ENCODE measurements around the gene SPRR2B. TPM values are rescaled to one million over a fixed set of nuclear protein-coding genes. Genes with fewer than 3 reads are reported as not detected.

The SPRR2B gene
- total and polyA plus RNA-seq, 9 of the 15 experiments (the other 6 are each of a cell fraction or from before 2014, with no cell fraction given) = not detected

- POLR2A ChIA-PET = interaction anchor here (0.9 to 1.7 kb wide), 5 partner anchors 8 to 67 kb away, joined by 3 to 6 read pairs (median 3); no protein-coding TSS in a partner anchor
- H2AFZ ChIP-seq (ENCODE audit: low read depth, low read length) = peak overlapping the region; percentile 87
- no TSS peak for BruUV-seq (replicated peaks)
- peaks cover 13 to 25% of the 10 kb centered on the region in 2 experiments; a peak in 4 of 5 replicates for H3K4me1 ChIP-seq (replicated peaks in 1 of 2; ENCODE audit: control insufficient read depth in 2 of 2, insufficient read depth in 2 of 2, low read length in 2 of 2)
- CTCF ChIA-PET (ENCODE audit: low intra/inter-chr PET ratio) = no interaction called here
- H3K4me2 ChIP-seq (ENCODE audit: insufficient read depth, low read length) = peak overlapping the region; percentile 83
- H3K36me3 ChIP-seq (ENCODE audit: control insufficient read depth, insufficient read depth, low read length) = no peaks in the 10 kb centered on the region
- H3K9me3 ChIP-seq (replicated peaks; ENCODE audit: control insufficient read depth, insufficient read depth, low read depth, low read length) = no peaks in the 10 kb centered on the region
- intact Hi-C loops (cut with micrococcal nuclease) (no loop called here), in situ Hi-C loops (cut with MboI) (no loop called here)
- peak; percentile 63 to 91 (median 76) for DNase-seq (ENCODE audit: extremely low read depth in 1 of 4, low spot score in 3 of 4)
- peak overlapping the region; percentile 81 for H3K27ac ChIP-seq (ENCODE audit: extremely low read depth, low read depth, low read length)
- 4% methylated on average over 6 of the region's 6 CpGs for WGBS (ENCODE audit: insufficient coverage, low coverage, missing lambda C conversion rate)
- peak; percentile 96 for FAIRE-seq
- peak; percentile 97 for ATAC-seq
- no peaks in the 10 kb centered on the region for H3K9me1 ChIP-seq (ENCODE audit: control insufficient read depth, insufficient read depth, low read length)
- no peaks in the 10 kb centered on the region for H4K20me1 ChIP-seq (replicated peaks; ENCODE audit: control insufficient read depth, insufficient read depth, low read length)
- H3K4me3 ChIP-seq = no peak overlapping the region
- peak overlapping the region; percentile 22 to 54; a peak in 3 of 4 replicates for H3K9ac ChIP-seq (ENCODE audit: insufficient read depth in 1 of 2, low read depth in 2 of 2, low read length in 2 of 2)
- no peaks in the 10 kb centered on the region for H3K27me3 ChIP-seq (ENCODE audit: control insufficient read depth in 2 of 2, insufficient read depth in 2 of 2, low read length in 2 of 2)
- no peaks in the 10 kb centered on the region for H3K79me2 ChIP-seq (ENCODE audit: control insufficient read depth, insufficient read depth, low read length)
- TF ChIP-seq NCOR1 (IDR thresholded peaks at IDR 0.05) (peak; percentile 89), MTA1 (IDR thresholded peaks at IDR 0.05; ENCODE audit: borderline replicate concordance) (0 out of 2 replicates have a peak, but pooled peaks have one; percentile 46), IRF1 (CRISPR knock-in tag; IDR thresholded peaks at IDR 0.05; ENCODE audit: borderline replicate concordance) (no peak), MYC (IDR thresholded peaks at IDR 0.05; ENCODE audit: low read depth, low read length) (0 out of 2 replicates have a peak, but pooled peaks have one; percentile 9), MYC (CRISPR knock-in tag; IDR thresholded peaks at IDR 0.05; ENCODE audit: borderline replicate concordance, low read depth) (no peak), SNIP1 (IDR thresholded peaks at IDR 0.05; ENCODE audit: low read depth) (no peak), CTBP1 (IDR thresholded peaks at IDR 0.05; ENCODE audit: borderline replicate concordance) (peak; percentile 69), ZNF57 (CRISPR knock-in tag; IDR thresholded peaks at IDR 0.05) (no peak), SMAD4 (CRISPR knock-in tag; conservative IDR thresholded peaks at IDR 0.05) (peak; percentile 74), BCL6 (CRISPR knock-in tag; IDR thresholded peaks at IDR 0.05) (peak; percentile 96; the same call in 1 of the 2 replicates), KAT2B (IDR thresholded peaks at IDR 0.05; ENCODE audit: low read depth, low read length) (no peak), EP400 (IDR thresholded peaks at IDR 0.05) (peak; percentile 12; the same call in 1 of the 2 replicates), ZNF395 (CRISPR knock-in tag; IDR thresholded peaks at IDR 0.05) (0 out of 2 replicates have a peak, but pooled peaks have one; percentile 51), NFRKB (IDR thresholded peaks at IDR 0.05; ENCODE audit: low read depth) (peak; percentile 51; the same call in 1 of the 2 replicates), SMARCE1 (IDR thresholded peaks at IDR 0.05) (peak; percentile 99), JUND (IDR thresholded peaks at IDR 0.05; ENCODE audit: borderline replicate concordance, low read depth, low read length) (peak; percentile 97), JUND (tag; IDR thresholded peaks at IDR 0.05; ENCODE audit: borderline replicate concordance, low read depth, low read length) (peak; percentile 94; the same call in 2 of the 3 replicates), PKNOX1 (IDR thresholded peaks at IDR 0.05) (peak; percentile 56; the same call in 1 of the 2 replicates), JUN (IDR thresholded peaks at IDR 0.05; ENCODE audit: borderline replicate concordance, low read depth, low read length) (peak; percentile 96), JUN (CRISPR knock-in tag; IDR thresholded peaks at IDR 0.05; ENCODE audit: borderline replicate concordance) (no peak)
Measured at GRCh38 chr1:153058826-153059784, 12.3 kb downstream of the SPRR2B start.
